ENCODE measurements around the gene PTGR3.
"Not testable (repeated sequence)": the region's sequence is repeated elsewhere in the genome, so short reads cannot be mapped to it uniquely, and the experiment has no call there.

PTGR3 gene

DNA sequence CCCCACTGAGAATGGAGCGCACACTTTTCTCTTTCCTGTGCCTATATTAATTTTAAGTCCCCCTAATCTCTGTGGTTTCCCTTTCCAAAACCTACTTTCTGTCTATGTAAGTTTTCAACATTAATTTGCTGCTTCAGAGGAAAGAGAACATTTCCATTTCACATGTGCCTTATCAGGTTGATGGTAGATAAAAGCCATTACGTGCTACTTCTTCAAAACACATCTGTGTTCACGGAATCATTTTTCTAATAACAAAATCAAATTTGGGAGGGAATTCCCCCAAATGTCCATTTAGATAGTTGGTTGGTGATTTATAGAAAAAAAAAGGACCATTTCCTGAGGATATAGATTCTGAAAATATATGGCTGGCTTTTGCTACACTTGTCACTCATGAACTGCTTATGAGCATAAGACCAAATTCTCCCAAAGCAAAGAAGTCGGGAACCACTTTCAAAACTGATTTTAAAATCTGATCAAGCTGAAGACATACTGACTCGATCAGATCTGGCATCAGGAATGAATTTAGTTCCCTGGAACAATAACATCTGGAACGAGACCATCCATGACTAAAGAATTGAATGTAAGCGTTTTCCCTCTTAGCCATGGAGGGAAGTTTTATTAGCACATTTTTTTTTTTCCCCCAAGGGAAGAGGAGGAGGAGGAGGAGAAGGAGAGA is 8.2 kb downstream of the PTGR3 start:
- H3K4me1 Mint-ChIP-seq: peaks cover 66% of the 10 kb centered on the region
- H3K4me3 Mint-ChIP-seq: peak overlapping the region; percentile 27 to 75 (median 67)
- H3K27me3 Mint-ChIP-seq (ENCODE audit: low read depth): peaks cover 5% of the 10 kb centered on the region
- H3K9me3 Mint-ChIP-seq: no peaks in the 10 kb centered on the region
- H3K36me3 Mint-ChIP-seq (ENCODE audit: low read depth): peaks cover 41% of the 10 kb centered on the region
- TF ChIP-seq, protein P1, sequence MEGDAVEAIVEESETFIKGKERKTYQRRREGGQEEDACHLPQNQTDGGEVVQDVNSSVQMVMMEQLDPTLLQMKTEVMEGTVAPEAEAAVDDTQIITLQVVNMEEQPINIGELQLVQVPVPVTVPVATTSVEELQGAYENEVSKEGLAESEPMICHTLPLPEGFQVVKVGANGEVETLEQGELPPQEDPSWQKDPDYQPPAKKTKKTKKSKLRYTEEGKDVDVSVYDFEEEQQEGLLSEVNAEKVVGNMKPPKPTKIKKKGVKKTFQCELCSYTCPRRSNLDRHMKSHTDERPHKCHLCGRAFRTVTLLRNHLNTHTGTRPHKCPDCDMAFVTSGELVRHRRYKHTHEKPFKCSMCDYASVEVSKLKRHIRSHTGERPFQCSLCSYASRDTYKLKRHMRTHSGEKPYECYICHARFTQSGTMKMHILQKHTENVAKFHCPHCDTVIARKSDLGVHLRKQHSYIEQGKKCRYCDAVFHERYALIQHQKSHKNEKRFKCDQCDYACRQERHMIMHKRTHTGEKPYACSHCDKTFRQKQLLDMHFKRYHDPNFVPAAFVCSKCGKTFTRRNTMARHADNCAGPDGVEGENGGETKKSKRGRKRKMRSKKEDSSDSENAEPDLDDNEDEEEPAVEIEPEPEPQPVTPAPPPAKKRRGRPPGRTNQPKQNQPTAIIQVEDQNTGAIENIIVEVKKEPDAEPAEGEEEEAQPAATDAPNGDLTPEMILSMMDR (IDR thresholded peaks at IDR 0.05; ENCODE audit: unreplicated experiment in 3 of 3): no peak
- H3K27ac Mint-ChIP-seq: peak overlapping the region; percentile 53 to 94 (median 86)

DNA sequence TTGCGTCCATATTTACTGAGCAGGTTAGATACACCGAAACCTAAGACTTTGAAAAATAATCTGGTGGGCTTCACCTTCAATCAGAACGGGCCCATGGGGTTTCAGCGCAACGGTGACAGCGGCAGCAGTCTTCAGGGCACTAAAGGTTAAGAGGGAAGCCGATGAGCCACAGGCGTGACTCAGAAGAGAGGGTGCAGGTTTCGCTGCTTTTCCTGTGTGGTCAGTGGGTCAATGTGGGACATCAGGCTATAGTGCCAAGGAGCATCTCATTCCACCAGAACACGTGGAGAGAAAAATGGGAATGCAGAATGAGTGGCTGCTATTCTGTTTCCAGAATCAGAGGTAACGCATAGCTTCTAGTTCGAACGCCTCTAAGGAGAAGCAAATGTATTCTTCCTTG is 8.9 kb downstream of the PTGR3 start:
- Mint-ChIP-seq H3K4me1 (peaks cover 59% of the 10 kb centered on the region), H3K9me3 (no peaks in the 10 kb centered on the region), H3K27me3 (ENCODE audit: low read depth) (no peaks in the 10 kb centered on the region), H3K27ac (peak overlapping the region in 2 of 3 experiments; percentile 47 to 86), H3K36me3 (ENCODE audit: low read depth) (peaks cover 47% of the 10 kb centered on the region), H3K4me3 (peak overlapping the region in 2 of 3 experiments; percentile 31 to 34)
- TF ChIP-seq, protein P1 (IDR thresholded peaks at IDR 0.05; ENCODE audit: unreplicated experiment in 3 of 3): no peak

DNA sequence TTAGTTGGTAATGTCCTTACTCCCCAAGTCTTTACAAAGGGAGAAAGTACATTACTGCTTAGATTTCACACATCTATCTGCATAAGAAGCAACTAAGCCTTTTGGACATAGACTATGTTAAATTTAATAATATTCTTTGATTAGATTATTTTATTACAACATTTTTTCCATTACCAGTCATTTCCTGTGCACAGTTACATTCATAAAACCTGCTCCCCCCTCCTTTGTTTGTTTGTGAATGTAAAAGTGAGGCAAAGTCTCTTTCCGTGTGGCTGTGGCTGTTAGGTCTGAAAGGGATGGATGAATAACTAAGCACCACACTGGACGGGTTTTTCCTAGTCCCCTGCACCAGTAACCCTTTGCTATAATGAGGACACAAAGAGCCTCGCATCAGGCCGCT is 9.6 kb downstream of the PTGR3 start:
- TF ChIP-seq, protein P1 (IDR thresholded peaks at IDR 0.05; ENCODE audit: unreplicated experiment in 3 of 3): no peak
- peaks cover 55% of the 10 kb centered on the region for H3K36me3 Mint-ChIP-seq (ENCODE audit: low read depth)
- no peaks in the 10 kb centered on the region for H3K9me3 Mint-ChIP-seq
- H3K4me3 Mint-ChIP-seq: peak overlapping the region; percentile 1 to 26 (median 17)
- peaks cover 59% of the 10 kb centered on the region for H3K4me1 Mint-ChIP-seq
- no peaks in the 10 kb centered on the region for H3K27me3 Mint-ChIP-seq (ENCODE audit: low read depth)
- peak overlapping the region; percentile 40 to 86 (median 47) for H3K27ac Mint-ChIP-seq

DNA sequence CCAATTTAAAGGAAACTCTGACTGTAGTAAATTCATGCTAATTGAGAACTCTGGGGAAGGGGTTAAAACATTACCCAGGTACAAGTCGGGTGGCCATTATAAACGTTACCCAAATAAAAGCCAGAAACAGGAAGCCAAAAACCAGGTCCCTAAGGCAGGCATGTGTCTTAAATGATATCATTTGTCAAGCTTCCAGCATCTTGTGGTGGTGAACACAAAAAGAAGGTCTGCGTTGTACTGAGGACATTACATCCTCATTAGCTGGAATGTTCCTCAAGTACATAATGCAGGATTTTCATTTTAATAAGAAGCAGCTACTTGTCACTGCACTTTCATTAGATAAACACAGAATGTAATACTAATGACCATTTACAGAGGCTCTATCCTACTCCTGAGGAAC is 10.9 kb downstream of the PTGR3 start:
- peak overlapping the region in 2 of 3 experiments; percentile 23 to 45 for H3K27ac Mint-ChIP-seq
- H3K4me1 Mint-ChIP-seq: peaks cover 52% of the 10 kb centered on the region
- TF ChIP-seq, protein P1 (IDR thresholded peaks at IDR 0.05; ENCODE audit: unreplicated experiment in 3 of 3): no peak
- H3K9me3 Mint-ChIP-seq: no peaks in the 10 kb centered on the region
- H3K36me3 Mint-ChIP-seq (ENCODE audit: low read depth): peaks cover 58% of the 10 kb centered on the region
- no peaks in the 10 kb centered on the region for H3K27me3 Mint-ChIP-seq (ENCODE audit: low read depth)
- H3K4me3 Mint-ChIP-seq: no peak overlapping the region

DNA sequence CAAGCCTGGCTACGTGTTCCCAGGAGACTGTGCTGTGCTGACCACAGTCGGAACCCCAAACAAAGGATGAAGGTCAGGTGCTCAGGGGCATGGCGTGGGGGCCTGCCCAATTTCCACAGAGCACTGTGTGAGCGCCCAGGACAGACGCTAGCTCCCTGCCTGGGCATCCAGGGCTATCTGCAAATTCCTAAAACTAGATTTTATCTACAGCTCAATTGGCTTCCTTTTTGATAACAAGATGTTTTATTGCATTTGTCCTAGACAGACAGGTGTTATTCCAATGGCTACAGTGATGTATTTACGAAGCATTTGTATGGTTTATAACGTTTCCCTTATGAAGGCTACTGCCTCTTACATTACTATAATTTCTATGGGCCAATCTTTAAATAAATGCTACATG is 16.0 kb downstream of the PTGR3 start:
- Mint-ChIP-seq H3K27me3 (ENCODE audit: low read depth) (no peaks in the 10 kb centered on the region), H3K4me3 (no peak overlapping the region), H3K9me3 (no peaks in the 10 kb centered on the region), H3K4me1 (peaks cover under 1% of the 10 kb centered on the region), H3K27ac (no peak overlapping the region), H3K36me3 (ENCODE audit: low read depth) (peaks cover 31% of the 10 kb centered on the region)
- TF ChIP-seq, protein P1 (IDR thresholded peaks at IDR 0.05; ENCODE audit: unreplicated experiment in 3 of 3): no peak

DNA sequence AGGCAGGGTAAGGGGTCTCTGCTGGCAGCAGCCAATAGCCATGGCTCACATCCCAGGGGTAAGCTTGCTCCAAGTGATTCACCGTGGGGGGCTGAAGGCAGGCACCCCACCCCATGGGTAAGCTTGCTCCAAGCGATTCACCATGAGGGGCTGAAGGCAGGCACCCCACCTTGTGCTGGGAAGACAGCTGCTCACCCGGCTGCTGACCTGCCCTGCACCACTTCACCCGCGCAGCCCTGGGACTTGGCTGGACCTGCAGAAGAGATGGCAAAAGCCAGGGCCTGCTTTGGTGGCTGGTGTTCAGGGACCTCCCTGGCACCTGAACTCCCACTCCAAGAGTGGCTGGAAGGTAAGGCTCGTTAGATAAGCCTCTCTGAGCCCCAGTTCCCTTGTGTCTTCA is 19.2 kb downstream of the PTGR3 start:
- no peak overlapping the region for H3K4me3 Mint-ChIP-seq
- no peaks in the 10 kb centered on the region for H3K9me3 Mint-ChIP-seq
- TF ChIP-seq, protein P1 (IDR thresholded peaks at IDR 0.05; ENCODE audit: unreplicated experiment in 3 of 3): no peak
- H3K27me3 Mint-ChIP-seq (ENCODE audit: low read depth): peaks cover 4% of the 10 kb centered on the region
- peaks cover 4% of the 10 kb centered on the region for H3K4me1 Mint-ChIP-seq
- no peak overlapping the region for H3K27ac Mint-ChIP-seq
- H3K36me3 Mint-ChIP-seq (ENCODE audit: low read depth): peaks cover 11% of the 10 kb centered on the region

DNA sequence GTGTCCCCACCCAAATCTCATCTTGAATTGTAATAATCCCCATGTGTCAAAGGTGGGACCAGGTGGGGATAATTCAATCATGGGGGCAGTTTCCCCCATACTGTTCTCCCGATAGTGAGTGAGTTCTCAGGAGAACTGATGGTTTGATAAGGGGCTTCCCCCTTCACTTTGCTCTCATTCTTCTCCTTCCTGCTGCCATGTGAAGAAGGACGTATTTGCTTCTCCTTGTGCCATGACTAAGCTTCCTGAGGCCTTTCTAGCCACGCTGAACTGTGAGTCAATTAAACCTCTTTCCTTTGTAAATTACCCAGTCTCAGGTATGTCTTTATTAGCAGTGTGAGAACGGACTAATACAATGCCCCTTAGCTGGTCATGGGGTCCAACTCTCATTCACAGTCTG is 21.2 kb downstream of the PTGR3 start:
- H3K9me3 Mint-ChIP-seq; H3K27ac Mint-ChIP-seq; H3K36me3 Mint-ChIP-seq (ENCODE audit: low read depth); H3K27me3 Mint-ChIP-seq (ENCODE audit: low read depth); H3K4me3 Mint-ChIP-seq; H3K4me1 Mint-ChIP-seq: not testable (repeated sequence)

Data from nephron (organoid).